ENCODE results near the gene SH3RF2.
"Not testable (repeated sequence)": the region's sequence is repeated elsewhere in the genome, so short reads cannot be mapped to it uniquely, and the experiment has no call there.

Gene SH3RF2

GRCh38 chr5:145978708-145979107 lies 42.3 kb downstream of the SH3RF2 start:
- no peak for DNase-seq (ENCODE audit: low read depth)

GRCh38 chr5:145979270-145980223 lies 43.2 kb downstream of the SH3RF2 start:
- DNase-seq (ENCODE audit: low read depth) = no peak

- DNase-seq (ENCODE audit: low read depth) = no peak
These were observed 43.9 kb downstream of the SH3RF2 start for GRCh38 chr5:145980259-145980658.

- DNase-seq (ENCODE audit: low read depth) = no peak
These were observed 44.3 kb downstream of the SH3RF2 start for GRCh38 chr5:145980718-145981117.

DNA sequence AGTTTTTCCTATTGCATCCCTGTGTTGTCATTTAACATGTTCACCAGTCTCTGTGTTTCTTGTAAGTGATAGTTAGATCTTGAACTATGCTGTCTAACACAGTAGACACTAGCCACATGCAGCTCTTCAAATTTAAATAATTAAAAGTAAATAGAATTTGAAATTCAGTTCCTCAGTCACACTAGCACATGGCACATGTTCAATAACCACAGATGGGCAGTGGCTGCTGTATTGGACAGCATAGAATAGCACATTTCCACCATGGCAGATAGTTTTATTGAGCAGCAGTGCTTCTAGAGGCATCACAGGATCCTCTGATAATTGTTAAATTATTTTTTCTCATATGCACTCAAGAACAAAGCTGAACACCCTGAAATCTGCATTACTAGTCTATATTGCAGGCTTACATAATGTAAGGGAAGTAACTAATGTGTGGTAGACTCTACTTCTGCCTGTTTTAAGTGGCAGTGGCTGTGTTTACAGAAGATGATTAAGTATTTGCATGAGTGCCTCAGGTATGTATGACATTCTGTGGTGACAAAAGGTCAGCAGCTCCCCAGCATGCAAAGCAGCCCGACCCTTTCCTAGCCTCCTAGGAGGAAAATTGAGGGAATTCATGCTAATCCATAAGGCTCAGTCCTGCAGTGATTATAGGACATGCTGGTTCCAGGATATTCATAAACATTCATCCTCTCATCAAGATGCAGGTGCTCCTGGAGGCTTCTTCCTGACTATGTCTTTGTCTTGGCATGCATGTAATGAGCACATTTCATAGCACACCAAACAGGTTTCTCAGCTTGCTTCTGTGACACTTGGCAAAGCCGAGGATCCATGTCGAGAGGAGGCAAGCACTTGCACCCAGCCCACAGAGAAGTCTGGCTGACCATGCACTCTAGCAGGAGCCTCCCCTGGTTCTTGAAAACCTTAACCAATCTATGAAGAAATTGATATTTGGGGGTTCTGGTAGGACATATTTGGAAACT lies 45.5 kb downstream of the SH3RF2 start:
- DNase-seq (ENCODE audit: low read depth) = no peak

DNA sequence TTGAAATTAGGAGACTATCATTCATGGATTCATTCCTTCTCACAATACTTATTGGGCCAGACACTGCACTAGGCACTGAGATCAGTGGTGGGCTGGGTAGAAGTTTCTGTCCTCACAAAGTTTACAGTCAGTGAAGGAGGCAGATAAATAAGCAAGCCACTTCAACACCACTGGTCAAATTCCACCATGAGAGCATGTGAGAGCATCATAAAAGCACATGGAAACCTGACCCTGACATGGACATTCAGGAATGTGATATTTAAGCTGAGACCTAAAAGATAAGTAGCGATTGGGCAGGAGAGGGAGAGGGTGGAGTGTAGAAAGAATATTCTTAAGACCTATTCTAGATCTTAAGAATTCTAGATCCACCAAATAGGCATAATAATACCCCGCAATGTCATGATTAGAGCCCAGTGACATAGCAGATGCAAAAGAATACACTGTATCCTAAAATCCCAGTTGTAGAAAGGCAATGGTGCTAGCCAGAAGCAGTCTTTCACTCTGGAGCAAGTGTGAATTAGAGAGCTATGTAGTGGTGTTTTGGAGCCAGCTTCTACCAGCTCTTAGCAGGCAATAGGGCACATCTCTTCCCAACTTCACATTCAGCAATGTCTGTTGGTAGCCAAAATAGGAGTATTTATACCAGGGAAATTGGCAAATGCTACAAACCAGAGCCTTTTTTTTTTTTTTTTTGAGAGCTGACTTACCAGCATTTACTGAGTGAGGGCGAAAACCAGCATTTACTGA lies 46.4 kb downstream of the SH3RF2 start:
- no peak for DNase-seq (ENCODE audit: low read depth)

GRCh38 chr5:145983446-145983845 lies 47.1 kb downstream of the SH3RF2 start:
- DNase-seq (ENCODE audit: low read depth) = no peak

DNA sequence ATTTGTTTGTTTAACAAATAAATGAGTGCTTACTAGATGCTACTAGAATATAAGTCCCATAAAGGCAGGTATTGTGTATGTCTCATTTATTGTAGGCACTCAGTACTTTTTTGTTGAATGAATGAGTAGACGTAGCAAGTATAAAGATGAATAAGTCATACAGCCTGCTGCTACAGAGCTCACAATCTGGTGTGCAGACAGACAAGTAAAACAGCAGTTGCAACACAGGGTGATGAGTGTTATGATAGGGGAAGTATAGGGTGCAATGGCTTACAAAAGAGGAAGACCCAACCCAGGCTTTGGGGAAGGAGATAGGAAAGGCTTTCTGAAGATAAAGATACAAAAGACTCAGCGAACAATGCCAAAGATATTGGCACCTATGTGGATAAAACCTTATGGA lies 47.7 kb downstream of the SH3RF2 start:
- DNase-seq (ENCODE audit: low read depth) = no peak

DNA sequence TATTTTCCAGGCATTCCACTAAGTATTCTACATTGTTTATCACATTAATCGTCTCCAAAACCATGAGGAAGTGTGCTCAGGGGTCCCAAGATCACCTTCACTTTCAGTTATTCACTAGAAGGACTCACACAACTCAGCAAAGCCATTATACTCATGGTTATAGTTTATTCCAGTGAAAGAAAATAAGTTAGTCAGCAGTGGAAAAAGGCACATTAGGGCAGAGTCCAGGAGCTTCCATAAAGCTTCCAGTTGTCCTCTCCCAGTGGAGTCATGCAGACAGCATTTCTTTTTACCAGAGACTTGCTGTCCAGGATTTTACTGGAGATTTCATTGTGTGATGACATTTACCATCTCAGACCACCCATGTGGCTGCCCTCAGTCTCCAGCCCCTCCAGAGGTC lies 51.5 kb downstream of the SH3RF2 start:
- DNase-seq (ENCODE audit: low read depth) = no peak

- DNase-seq (ENCODE audit: low read depth) = no peak
These were observed 52.6 kb downstream of the SH3RF2 start for GRCh38 chr5:145988993-145989392.

GRCh38 chr5:145989428-145989827 lies 53.0 kb downstream of the SH3RF2 start:
- no peak for DNase-seq (ENCODE audit: low read depth)

DNA sequence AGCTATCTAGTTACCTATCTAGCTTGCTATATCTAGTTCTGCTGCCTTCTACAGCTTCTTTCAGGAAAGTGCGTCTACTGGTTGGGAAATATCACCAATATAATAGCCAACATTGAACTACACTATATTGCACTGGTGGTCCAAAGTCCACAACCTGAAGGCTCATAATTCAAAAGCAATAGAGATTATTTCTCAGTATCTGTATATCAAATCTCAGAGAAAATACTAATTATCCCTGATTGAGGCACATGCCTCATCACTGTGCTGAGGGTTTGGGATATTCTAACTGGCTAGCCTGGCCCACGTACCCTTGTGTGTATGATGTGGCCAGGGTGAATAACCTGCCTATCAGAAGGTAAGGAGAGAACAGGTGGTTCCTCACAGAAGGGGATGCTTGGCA lies 53.8 kb downstream of the SH3RF2 start:
- no peak for DNase-seq (ENCODE audit: low read depth)

- no peak for DNase-seq (ENCODE audit: low read depth)
These were observed 54.7 kb downstream of the SH3RF2 start for GRCh38 chr5:145991044-145991575.

- DNase-seq (ENCODE audit: low read depth) = not testable (repeated sequence)
These were observed 57.2 kb downstream of the SH3RF2 start for GRCh38 chr5:145993538-145993937.

- no peak for DNase-seq (ENCODE audit: low read depth)
These were observed 59.8 kb downstream of the SH3RF2 start for GRCh38 chr5:145996135-145996534.

DNA sequence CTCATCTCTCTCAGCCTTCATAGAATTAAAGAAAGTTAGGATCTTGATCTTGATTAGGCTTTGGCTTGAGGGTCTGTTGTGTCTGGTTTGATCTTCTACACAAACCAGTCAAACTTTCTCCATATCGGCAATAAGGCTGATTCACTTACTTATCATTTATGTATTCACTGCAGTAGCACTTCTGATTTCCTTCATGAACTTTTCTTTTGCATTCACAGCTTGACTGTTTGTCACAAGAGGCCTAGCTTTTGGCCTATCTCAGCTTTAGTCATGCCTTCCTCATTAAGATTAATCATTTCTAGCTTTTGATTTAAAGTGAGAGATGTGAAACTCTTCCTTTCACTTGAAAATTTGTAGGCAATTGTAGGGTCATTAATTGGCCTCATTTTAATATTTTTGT lies 62.8 kb downstream of the SH3RF2 start:
- no peak for DNase-seq (ENCODE audit: low read depth)

GRCh38 chr5:146000072-146000471 lies 63.7 kb downstream of the SH3RF2 start:
- no peak for DNase-seq (ENCODE audit: low read depth)

DNA sequence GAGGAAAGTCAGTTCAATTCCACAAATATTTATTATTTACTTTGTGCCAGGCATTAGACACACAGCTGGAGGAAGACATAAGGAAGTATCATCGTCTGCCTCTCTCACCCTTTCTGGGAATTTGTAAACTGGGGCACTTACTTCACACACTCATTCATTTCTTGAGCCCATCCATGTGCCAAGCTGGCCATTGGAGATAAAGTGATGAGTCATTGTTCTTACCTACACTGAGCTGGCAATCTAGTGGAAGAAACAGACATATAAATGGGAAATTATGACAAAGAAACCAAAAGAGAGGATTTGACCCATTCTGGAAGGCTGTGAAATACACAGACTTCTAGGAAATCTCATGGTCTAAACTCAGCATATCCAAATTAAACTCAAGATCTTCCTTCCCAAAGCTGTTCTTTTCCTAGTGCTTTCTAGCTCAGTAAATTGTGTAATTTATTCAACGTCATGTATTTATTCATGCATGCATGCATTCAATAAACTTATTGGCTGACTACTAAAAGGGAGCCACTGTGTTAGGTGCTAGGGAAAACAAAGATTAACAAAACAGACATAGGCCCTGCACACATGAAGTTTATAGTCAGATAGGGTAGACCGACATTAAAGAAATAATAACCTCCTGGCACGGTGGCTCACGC lies 65.3 kb downstream of the SH3RF2 start:
- DNase-seq (ENCODE audit: low read depth) = no peak

DNA sequence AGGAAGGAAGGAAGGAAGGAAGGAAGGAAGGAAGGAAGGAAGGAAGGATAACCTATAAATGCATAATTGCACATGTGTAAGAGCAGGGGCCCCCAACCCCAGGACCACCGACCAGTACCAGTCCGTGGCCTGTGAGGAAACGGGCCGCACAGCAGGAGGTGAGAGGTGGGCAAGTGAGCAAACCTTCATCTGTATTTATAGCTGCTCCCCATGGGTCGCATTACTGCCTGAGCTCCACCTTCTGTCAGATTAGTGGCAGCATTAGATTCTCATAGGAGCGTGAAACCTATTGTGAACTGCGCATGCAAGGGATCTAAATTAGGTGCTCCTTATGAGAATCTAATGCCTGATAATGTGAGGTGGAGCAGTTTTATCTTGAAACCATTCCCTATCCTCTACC lies 66.1 kb downstream of the SH3RF2 start:
- no peak for DNase-seq (ENCODE audit: low read depth)

GRCh38 chr5:146003852-146004251 lies 67.5 kb downstream of the SH3RF2 start:
- no peak for DNase-seq (ENCODE audit: low read depth)

GRCh38 chr5:146005264-146005663 lies 68.9 kb downstream of the SH3RF2 start:
- no peak for DNase-seq (ENCODE audit: low read depth)

All from T follicular helper cell (primary cell).